HL-60 (cell line): ENCODE data around the gene NOC4L.
A peak's percentile ranks its signal among the peaks of the same experiment; 100 is the strongest.

ENCODE experiments used
- DNase-seq, 2 experiments: peaks; one replicate each; pipeline ENCODE4 v3.0.0-alpha.2; 2010 to 2020; ENCODE audit warnings: low read depth in 1 of 2, low spot score in 1 of 2
- H3K27ac ChIP-seq: fragments of 250-450 bp; sonication (Bioruptor Pico); replicated peaks from 2 replicates; pipeline ENCODE4 v1.5.1; 2020; ENCODE audit warnings: mild to moderate bottlenecking, moderate library complexity
- H3K27me3 ChIP-seq: fragments of 250-450 bp; sonication (Bioruptor Pico); 2 replicates; pipeline ENCODE4 v1.5.1; 2021; ENCODE audit warnings: mild to moderate bottlenecking, moderate library complexity; ENCODE audit not compliant: insufficient read depth, poor library complexity, severe bottlenecking
- H3K4me3 ChIP-seq: replicated peaks from 2 replicates; pipeline ENCODE4 v1.5.1; 2011; ENCODE audit warnings: mild to moderate bottlenecking, control low read depth, low read length; ENCODE audit not compliant: insufficient read depth
- CTCF ChIP-seq: IDR thresholded peaks from one replicate; pipeline ENCODE4 v1.5.1; 2011; ENCODE audit warnings: low read length, control low read depth, inconsistent platforms; ENCODE audit not compliant: insufficient read depth
- GABPA ChIP-seq: IDR thresholded peaks from 2 replicates; pipeline ENCODE4 v1.6.1; 2012; ENCODE audit warnings: low read depth
- POLR2AphosphoS5 ChIP-seq: IDR thresholded peaks from 2 replicates; pipeline ENCODE4 v1.6.1; 2012; ENCODE audit warnings: low read depth
- REST ChIP-seq: IDR thresholded peaks from 2 replicates; pipeline ENCODE4 v1.6.1; 2012; ENCODE audit warnings: low read depth; ENCODE audit not compliant: insufficient replicate concordance
- SPI1 ChIP-seq: IDR thresholded peaks from 2 replicates; pipeline ENCODE4 v1.6.1; 2012; ENCODE audit warnings: low read depth, mild to moderate bottlenecking, borderline replicate concordance

Gene NOC4L

DNA sequence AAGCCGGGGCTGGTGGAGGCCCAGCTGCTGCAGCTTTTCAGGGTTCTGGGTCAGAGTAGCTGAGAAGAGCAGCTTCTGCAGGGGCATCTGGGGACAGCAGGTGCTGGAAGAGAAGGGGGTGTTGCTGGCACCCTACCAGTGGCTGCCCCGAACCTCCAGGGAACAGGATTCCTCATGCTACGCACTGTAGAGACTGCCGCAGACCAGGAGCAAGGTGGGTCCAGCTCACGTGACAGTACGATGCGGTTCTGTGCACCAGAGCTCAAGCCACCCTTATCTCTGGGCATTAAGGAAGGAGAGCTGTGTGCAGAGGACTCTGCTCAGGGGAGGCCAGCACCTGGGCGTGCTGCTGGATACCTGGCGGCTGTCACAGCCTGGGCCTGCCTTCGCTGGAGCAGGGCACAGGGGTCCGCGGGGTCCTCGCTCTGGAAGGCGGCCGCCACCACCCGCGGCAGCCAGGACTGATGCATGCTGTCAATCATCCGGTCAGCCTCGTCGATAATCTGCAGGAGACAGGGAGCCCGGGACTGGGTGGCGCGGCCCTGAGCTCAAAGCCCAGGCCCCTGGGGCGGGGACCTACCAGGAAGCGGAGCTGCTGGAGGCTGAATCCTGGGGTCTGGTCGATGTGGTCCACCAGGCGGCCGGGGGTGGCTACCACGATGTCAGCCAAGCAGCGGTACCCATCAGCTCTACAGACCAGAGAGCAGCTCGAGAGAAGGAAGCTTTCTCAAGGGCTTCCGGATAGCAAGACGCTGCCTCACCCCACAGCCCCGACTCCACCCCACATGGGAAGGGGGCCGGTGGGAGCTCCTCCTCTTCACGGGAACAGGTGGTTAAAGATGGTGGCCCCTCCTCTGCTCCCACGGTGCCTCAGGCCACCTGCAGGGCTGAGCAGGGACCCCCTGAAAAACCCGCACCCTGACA, 3.1 kb upstream of the NOC4L start:
- TF ChIP-seq SPI1: no peak
- no peak for TF ChIP-seq GABPA
- no peak for TF ChIP-seq CTCF
- TF ChIP-seq POLR2AphosphoS5: no peak
- TF ChIP-seq REST: no peak
- Histone ChIP-seq H3K27ac (no peak overlapping the region), H3K4me3 (no peak overlapping the region), H3K27me3 (no peaks in the 10 kb centered on the region)
- no peak for DNase-seq

DNA sequence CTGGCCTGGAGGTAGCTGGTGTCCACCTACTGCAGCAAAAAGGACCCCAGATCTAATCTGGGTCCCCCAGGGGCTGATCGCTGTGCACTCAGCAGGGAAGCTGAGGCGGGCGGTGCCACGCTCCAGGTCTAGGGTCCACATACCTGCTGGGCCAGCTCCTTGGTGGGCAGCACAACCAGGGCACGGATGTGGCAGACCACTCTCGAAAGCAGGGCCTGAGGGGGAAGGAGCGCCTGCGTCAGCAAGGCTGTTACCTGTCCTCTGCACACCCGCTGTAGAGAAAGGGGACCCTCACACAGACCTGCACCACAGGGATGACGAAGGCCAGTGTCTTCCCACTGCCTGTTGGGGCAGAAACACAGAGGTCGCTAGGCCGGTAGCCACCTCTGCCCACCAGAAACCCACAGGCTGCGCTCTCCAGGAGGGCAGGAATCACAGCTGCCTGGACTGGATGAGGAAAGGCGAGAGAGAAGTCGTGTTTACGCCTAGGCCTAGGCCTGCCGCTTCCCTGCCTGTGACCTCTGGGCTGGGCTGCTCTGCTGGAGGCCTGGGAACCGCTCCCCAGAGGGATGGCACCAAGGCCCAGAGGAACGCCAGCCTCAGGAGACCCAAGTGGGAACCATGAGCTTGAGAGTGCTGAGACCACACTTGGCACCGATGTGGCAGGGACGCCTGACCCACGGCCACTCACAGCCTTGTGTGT, 2.1 kb upstream of the NOC4L start:
- no peak for DNase-seq
- no peak overlapping the region for H3K27ac ChIP-seq
- H3K4me3 ChIP-seq: no peak overlapping the region
- TF ChIP-seq POLR2AphosphoS5 (no peak), SPI1 (no peak), REST (no peak), CTCF (no peak), GABPA (no peak)
- H3K27me3 ChIP-seq: no peaks in the 10 kb centered on the region

DNA sequence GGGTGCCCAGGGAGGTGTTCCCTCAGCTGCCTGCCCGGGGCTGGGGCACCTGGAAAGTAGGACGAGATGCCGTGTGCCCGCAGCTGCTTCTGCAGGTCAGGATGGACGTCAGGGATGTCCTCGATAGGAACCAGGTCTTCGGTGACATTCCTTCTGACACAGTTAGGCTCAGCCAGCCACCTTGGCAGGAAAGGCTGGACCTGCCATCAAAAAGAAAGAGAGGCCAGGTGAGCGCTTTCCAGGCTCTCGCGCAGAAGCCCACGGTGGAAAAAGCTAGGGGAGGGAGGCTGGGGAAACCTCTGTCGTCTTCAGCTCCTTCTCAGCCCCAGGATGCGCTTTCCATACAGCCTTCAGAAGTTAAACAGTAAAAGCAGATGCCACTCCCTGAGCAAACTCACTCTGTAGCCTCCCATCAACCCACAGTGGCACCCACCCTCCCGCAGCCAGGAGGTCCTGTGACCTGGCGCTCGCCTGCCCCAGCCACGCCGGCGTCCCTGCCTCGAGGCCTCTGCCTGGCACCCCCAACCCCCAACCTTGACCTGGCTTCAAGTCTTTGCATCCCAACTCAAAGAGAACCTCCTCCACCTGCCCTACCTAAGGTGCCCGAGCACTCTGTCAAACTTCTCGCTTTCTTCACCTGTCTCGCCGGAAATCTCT, 1.4 kb upstream of the NOC4L start:
- no peak for TF ChIP-seq GABPA
- no peak for TF ChIP-seq CTCF
- no peak for TF ChIP-seq POLR2AphosphoS5
- no peak for TF ChIP-seq REST
- no peak for TF ChIP-seq SPI1
- Histone ChIP-seq H3K4me3 (peak overlapping the region; percentile 100), H3K27ac (peak overlapping the region; percentile 51), H3K27me3 (no peaks in the 10 kb centered on the region)
- DNase-seq: no peak
